HL-60/S4 (cell line): Measurements from ENCODE around the gene GALC.

Experiments
- in situ Hi-C: fragments of 300-500 bp; cut with MboI; formaldehyde crosslinking; loops from 2 replicates; pipeline ENCODE4 v1.14.3; 2022; ENCODE audit warnings: low sequenced_read_pairs

The GALC gene

GRCh38 chr14:87992718-87993628 is at the start of gene GALC:
Gene GALC (minus strand): TSS chr14:87993182. CDS start chr14:87993164, 18 bp downstream.
- in situ Hi-C loops: no loop called here

DNA sequence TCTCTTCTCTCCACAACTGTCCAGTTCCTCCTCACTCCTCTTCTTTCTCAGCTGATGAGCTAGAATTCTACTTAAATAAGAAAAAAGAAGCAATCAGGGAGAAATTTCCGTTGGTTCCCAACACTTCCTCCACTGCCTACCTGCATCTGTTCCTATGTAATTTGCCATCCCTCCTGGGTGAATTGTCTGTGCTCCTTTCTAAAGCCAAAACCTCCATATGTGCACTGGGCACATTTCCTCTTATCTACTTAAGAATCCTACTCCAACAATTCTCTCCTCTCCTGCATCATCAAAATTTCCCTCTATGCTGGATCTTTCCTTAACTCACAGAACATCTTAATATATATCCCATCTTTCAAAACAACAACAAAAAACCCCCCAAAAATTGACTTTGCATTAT is 47.2 kb upstream of the GALC start:
- in situ Hi-C loops: no loop called here

DNA sequence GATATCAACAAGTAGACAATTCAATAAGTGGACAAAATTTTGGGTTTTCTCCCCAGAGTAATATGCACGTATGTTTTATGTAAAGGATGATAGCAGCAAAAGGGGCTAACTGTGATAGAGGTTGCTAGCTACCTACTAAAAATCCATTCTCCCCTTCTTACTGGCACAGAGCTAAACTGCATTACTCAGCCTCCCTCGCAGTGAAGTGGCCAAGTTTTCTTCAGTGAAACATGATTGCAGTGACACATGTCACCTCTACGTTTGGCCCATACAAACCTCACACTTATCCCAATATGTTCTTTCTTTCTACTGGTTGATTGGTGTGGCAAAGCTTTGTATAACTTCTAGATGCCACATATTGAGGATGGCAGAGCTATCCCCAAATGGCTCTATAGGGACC is 46.2 kb upstream of the GALC start:
- in situ Hi-C loops: no loop called here

DNA sequence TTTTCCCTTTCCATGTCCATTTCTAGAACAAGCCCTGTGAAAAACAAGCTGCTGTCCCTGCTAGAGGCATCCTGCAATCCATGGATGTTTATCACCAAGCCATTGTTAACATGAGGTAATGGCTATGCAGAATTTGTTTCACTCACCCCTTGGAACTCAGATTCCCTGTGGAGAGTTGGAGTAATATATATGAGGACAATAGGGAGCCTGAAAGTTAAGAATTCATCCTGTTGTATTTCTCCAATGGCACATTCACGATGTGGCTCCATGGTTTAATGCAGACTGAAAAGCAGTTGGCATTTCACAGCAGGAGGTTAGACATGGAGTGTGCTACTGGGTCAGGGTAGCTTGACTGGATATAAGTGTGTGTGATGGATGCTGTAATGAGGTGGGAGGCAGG is 44.3 kb upstream of the GALC start:
- in situ Hi-C loops: no loop called here

- in situ Hi-C loops: no loop called here
These were observed 43.4 kb upstream of the GALC start for GRCh38 chr14:88036422-88036821.

- in situ Hi-C loops: no loop called here
These were observed 41.1 kb upstream of the GALC start for GRCh38 chr14:88034076-88034475.

DNA sequence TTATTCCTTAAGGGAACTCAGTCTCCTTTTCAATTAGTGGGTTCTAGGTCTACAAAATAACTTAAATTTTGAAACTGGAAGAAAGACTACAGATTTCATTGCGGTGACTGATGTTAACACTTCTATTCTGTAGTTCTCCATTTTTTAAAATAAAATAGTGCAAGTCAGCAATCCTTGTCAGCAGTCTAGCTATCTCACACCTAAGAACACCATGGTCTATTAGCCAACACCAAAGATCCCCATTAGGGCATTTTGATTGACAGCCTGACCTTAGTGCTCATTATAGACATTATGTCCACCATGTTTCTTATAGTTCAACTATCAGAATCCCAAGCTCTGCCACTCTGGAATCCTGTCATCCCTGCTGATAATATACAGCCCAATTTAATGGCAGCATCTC is 39.4 kb upstream of the GALC start:
- in situ Hi-C loops: no loop called here

GRCh38 chr14:88030892-88031291 is 37.9 kb upstream of the GALC start:
- in situ Hi-C loops: no loop called here

GRCh38 chr14:88030079-88030478 is 37.1 kb upstream of the GALC start:
- in situ Hi-C loops: no loop called here

DNA sequence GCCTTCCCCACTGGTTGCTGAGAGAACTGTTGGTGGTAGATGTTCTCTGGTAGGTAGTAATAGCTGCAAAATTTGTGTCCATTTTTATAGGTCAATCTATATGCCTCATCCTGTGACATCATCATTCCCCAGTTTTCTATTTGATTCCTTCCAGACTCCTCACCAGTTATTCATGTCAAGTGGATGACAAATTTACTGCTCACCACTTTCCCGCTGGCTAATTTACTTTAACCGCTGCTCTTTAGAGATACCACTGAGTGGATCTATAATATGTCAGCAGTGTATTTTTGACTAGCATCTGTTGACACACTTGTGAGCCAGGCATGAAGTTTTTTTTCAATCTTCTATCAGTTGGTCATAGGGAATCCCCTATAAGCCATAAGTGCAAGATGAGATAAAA is 36.5 kb upstream of the GALC start:
- in situ Hi-C loops: no loop called here

DNA sequence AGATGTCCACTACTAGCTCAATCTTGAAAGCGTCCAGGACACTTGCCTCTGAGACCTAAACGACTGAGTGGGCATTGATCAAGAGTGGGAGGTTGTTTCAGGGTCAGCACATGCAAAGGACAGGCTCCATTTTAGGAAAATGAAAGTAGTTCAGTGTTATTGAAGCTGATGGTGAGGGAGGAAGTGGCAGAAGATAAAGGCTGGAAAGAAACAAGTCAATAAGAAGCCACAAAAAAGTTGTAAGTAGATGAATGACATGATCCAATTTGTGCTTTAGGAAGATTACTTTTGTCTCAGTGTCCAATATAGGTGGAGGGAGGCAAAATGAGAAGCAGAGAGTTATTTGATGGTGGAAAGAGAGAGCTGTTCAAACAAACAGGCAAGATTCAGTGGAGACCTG is 33.9 kb upstream of the GALC start:
- in situ Hi-C loops: no loop called here

- in situ Hi-C loops: no loop called here
These were observed 32.3 kb upstream of the GALC start for GRCh38 chr14:88025313-88025712.

DNA sequence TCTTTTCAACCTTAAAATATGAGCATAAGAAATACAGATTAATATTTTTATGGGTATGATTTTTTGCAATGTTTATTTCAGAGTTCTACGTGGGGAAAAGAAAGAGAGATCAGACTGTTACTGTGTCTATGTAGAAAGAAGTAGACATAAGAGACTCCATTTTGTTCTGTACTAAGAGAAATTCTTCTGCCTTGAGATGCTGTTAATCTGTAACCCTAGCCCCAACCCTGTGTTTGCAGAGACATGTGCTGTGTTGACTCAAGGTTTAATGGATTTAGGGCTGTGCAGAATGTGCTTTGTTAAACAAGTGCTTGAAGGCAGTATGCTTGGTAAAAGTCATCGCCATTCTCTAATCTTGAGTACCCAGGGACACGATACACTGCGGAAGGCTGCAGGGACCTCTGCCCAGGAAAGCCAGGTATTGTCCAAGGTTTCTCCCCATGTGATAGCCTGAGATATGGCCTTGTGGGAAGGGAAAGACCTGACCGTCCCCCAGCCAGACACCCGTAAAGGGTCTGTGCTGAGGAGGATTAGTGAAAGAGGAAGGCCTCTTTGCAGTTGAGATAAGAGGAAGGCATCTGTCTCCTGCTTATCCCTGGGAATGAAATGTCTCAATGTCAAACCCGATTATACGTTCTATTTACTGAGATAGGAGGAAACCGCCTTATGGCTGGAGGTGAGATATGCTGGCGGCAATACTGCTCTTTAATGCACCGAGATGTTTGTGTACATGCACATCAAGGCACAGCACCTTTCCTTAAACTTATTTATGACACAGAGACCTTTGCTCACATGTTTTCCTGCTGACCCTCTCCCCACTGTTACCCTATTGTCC is 31.5 kb upstream of the GALC start:
- in situ Hi-C loops: loop anchor here (25.0 kb wide), 1 partner anchor 138 kb away; no protein-coding TSS in a partner anchor

GRCh38 chr14:88023658-88024187 is 30.7 kb upstream of the GALC start:
- in situ Hi-C loops: loop anchor here (25.0 kb wide), 1 partner anchor 139 kb away; no protein-coding TSS in a partner anchor

DNA sequence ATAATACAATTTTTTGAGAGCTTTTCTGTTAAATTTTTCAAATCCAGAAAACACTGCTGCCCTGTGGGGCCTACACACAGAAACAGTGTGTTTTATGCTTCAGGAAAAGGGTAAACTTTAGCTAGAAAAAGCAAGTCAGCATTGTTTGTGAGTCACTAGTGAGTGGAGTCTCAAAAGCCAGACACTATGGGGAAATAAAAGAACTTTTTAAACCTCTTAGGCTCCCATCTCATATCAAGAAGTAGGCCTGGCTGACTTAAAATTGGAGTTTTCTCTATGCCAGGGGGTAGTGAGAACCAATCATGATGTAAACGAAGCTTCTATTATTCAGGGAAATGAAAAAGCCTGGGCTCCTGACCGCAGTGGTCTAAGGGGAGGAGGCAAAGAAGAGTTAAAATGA is 24.6 kb upstream of the GALC start:
- in situ Hi-C loops: loop anchor here (25.0 kb wide), 1 partner anchor 145 kb away; no protein-coding TSS in a partner anchor

GRCh38 chr14:88016768-88017167 is 23.8 kb upstream of the GALC start:
- in situ Hi-C loops: loop anchor here (25.0 kb wide), 1 partner anchor 146 kb away; no protein-coding TSS in a partner anchor

- in situ Hi-C loops: loop anchor here (25.0 kb wide), 1 partner anchor 148 kb away; no protein-coding TSS in a partner anchor
These were observed 20.9 kb upstream of the GALC start for GRCh38 chr14:88013750-88014349.

DNA sequence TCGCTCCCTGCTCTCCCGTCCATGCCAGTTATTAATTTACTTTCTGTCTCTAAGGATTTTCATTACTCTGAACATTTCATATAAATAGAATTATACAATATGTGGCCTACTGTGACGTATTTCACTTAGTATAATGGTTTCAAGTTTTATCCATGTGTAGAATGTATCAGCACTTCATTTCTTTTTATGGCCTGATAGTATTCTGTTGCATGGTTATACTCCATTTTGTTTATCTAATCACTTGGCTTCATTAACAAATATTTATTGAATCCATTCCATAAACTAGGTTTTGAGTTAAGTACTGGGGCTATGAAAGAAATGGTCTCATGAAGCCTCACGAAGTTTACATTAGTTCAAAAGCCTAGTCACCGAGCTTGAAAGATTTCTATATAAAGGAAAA is 19.5 kb upstream of the GALC start:
- in situ Hi-C loops: loop anchor here (25.0 kb wide), 1 partner anchor 150 kb away; no protein-coding TSS in a partner anchor

GRCh38 chr14:88010331-88010730 is 17.3 kb upstream of the GALC start:
- in situ Hi-C loops: loop anchor here (25.0 kb wide), 1 partner anchor 152 kb away; no protein-coding TSS in a partner anchor

- in situ Hi-C loops: loop anchor here (25.0 kb wide), 1 partner anchor 153 kb away; no protein-coding TSS in a partner anchor
These were observed 16.5 kb upstream of the GALC start for GRCh38 chr14:88009486-88009885.
